DND-41 (cell line): Measurements from ENCODE around the gene ELMOD3.
A peak's percentile ranks its signal among the peaks of the same experiment; 100 is the strongest.

Experiments
- ATAC-seq: fragments of 200-7000 bp; cut with Tn5 transposase; 3 replicates; pipeline ENCODE4 v1.9.1; 2021; ENCODE audit warnings: low read depth; ENCODE audit not compliant: insufficient read depth
- DNase-seq: peaks from one replicate; pipeline ENCODE4 v3.0.0-alpha.2; 2020
- H2AFZ ChIP-seq: 2 replicates; pipeline ENCODE4 v1.6.0; 2012; ENCODE audit warnings: low read depth, low read length
- H3K27ac ChIP-seq: 2 replicates; pipeline ENCODE4 v1.5.1; 2012; ENCODE audit warnings: low read length, inconsistent platforms
- H3K27me3 ChIP-seq: fragments of 200-600 bp; sonication (generic); 2 replicates; pipeline ENCODE4 v1.6.0; 2012; ENCODE audit warnings: low read length, mild to moderate bottlenecking, inconsistent platforms; ENCODE audit not compliant: insufficient read depth, poor library complexity
- H3K36me3 ChIP-seq: 2 replicates; pipeline ENCODE4 v1.5.1; 2012; ENCODE audit warnings: low read length, inconsistent platforms; ENCODE audit not compliant: insufficient read depth
- H3K4me1 ChIP-seq: 2 replicates; pipeline ENCODE4 v1.5.1; 2012; ENCODE audit warnings: mild to moderate bottlenecking, low read length; ENCODE audit not compliant: insufficient read depth
- H3K4me2 ChIP-seq: 2 replicates; pipeline ENCODE4 v1.6.0; 2012; ENCODE audit warnings: mild to moderate bottlenecking, moderate library complexity, low read length, inconsistent platforms; ENCODE audit not compliant: insufficient read depth
- H3K4me3 ChIP-seq, 2 experiments: fragments of 200-600 bp in 1 of 2; shearing (Covaris generic) in 1 of 2; 2 replicates each; pipeline ENCODE4 v1.5.1; 2012 to 2016; ENCODE audit warnings: inconsistent platforms in 2 of 2, low read length in 2 of 2, mild to moderate bottlenecking in 2 of 2, low read depth in 1 of 2, moderate library complexity in 1 of 2
- H3K79me2 ChIP-seq: 2 replicates; pipeline ENCODE4 v1.6.0; 2012; ENCODE audit warnings: low read length, inconsistent platforms; ENCODE audit not compliant: insufficient read depth
- H3K9ac ChIP-seq: 2 replicates; pipeline ENCODE4 v1.6.0; 2012; ENCODE audit warnings: low read depth, mild to moderate bottlenecking, inconsistent platforms, low read length, moderate library complexity
- H3K9me3 ChIP-seq: 2 replicates; pipeline ENCODE4 v1.5.1; 2012; ENCODE audit warnings: low read length, moderate library complexity, mild to moderate bottlenecking, inconsistent platforms; ENCODE audit not compliant: insufficient read depth, severe bottlenecking
- H4K20me1 ChIP-seq: 2 replicates; pipeline ENCODE4 v1.6.0; 2012; ENCODE audit warnings: low read length; ENCODE audit not compliant: insufficient read depth
- CTCF ChIP-seq: IDR thresholded peaks from 2 replicates; pipeline ENCODE4 v1.5.1; 2012; ENCODE audit warnings: borderline replicate concordance, low read length, moderate library complexity, mild to moderate bottlenecking; ENCODE audit not compliant: poor library complexity, severe bottlenecking; ENCODE audit errors: extremely low read depth
- EZH2 ChIP-seq: IDR thresholded peaks from 3 replicates; pipeline ENCODE4 v1.6.1; 2012; ENCODE audit warnings: borderline replicate concordance, low read depth, mild to moderate bottlenecking, moderate library complexity, low read length, inconsistent platforms; ENCODE audit not compliant: severe bottlenecking

ELMOD3 gene

GRCh38 chr2:85354286-85355072 is at the start of gene ELMOD3, which contains the start of gene RETSAT:
ELMOD3 (plus strand) TSS chr2:85354769; CDS start chr2:85357199, 2,430 bp downstream.
RETSAT (minus strand) TSS chr2:85354528; CDS start chr2:85354507, 21 bp downstream.
- peaks cover 53% of the 10 kb centered on the region for H3K4me1 ChIP-seq
- peak within 1 kb of the TSS; percentile 64 to 84 for H3K4me3 ChIP-seq
- no peaks in the 10 kb centered on the region for H3K27me3 ChIP-seq
- H3K36me3 ChIP-seq = peaks cover 58% of the 10 kb centered on the region
- H3K4me2 ChIP-seq = peak within 1 kb of the TSS; percentile 83
- H2AFZ ChIP-seq = peak within 1 kb of the TSS; percentile 92
- H3K27ac ChIP-seq = peak within 1 kb of the TSS; percentile 88
- H3K79me2 ChIP-seq = peaks cover 42% of the 10 kb centered on the region
- ATAC-seq (peak; percentile 98), DNase-seq (peak; percentile 99)
- 0 out of 2 replicates have a peak, but pooled peaks cover 2% of the 10 kb centered on the region for H4K20me1 ChIP-seq
- no peak for TF ChIP-seq EZH2
- TF ChIP-seq CTCF = peak; percentile 1
- peak within 1 kb of the TSS; percentile 76 for H3K9ac ChIP-seq
- H3K9me3 ChIP-seq = no peaks in the 10 kb centered on the region

- H3K79me2 ChIP-seq = no peaks in the 10 kb centered on the region
- TF ChIP-seq CTCF = no peak
- no peak for TF ChIP-seq EZH2
Measured at GRCh38 chr2:85307527-85307897, 47.1 kb upstream of the ELMOD3 start.

GRCh38 chr2:85308201-85308600 is 46.4 kb upstream of the ELMOD3 start:
- Histone ChIP-seq H3K27ac (no peak overlapping the region), H3K9me3 (no peaks in the 10 kb centered on the region), H3K4me2 (no peak overlapping the region), H3K4me1 (peaks cover 4% of the 10 kb centered on the region; the same call in 1 of the 2 replicates), H3K27me3 (peaks cover 6% of the 10 kb centered on the region), H3K36me3 (no peaks in the 10 kb centered on the region), H2AFZ (no peak overlapping the region), H3K4me3 (no peak overlapping the region), H4K20me1 (no peaks in the 10 kb centered on the region; the same call in none of the 2 replicates), H3K9ac (no peak overlapping the region), H3K79me2 (no peaks in the 10 kb centered on the region)
- DNase-seq (no peak), ATAC-seq (no peak)
- TF ChIP-seq EZH2 = no peak
- no peak for TF ChIP-seq CTCF

More at GRCh38 chr2:85307527-85307897, 47.1 kb upstream of the ELMOD3 start:
- Histone ChIP-seq H3K4me1 (peaks cover 4% of the 10 kb centered on the region; the same call in 1 of the 2 replicates), H2AFZ (peak overlapping the region; percentile 58), H3K9ac (no peak overlapping the region), H3K4me3 (no peak overlapping the region), H3K9me3 (no peaks in the 10 kb centered on the region), H3K36me3 (no peaks in the 10 kb centered on the region), H4K20me1 (no peaks in the 10 kb centered on the region; the same call in none of the 2 replicates), H3K27ac (no peak overlapping the region), H3K4me2 (peak overlapping the region; percentile 45; the same call in 1 of the 2 replicates), H3K27me3 (peaks cover 6% of the 10 kb centered on the region)
- ATAC-seq (peak; percentile 4; the same call in 1 of the 3 replicates), DNase-seq (no peak)
